Adrenal gland (tissue), 12 donors: ENCODE measurements around the gene EID2B. TPM values are rescaled to one million over a fixed set of nuclear protein-coding genes. Genes with fewer than 3 reads are reported as not detected.
A peak's percentile ranks its signal among the peaks of the same experiment; 100 is the strongest.

Source experiments
- DNase-seq, 7 donors: peaks; one replicate each; pipeline ENCODE4 v3.0.0-alpha.2; 2019 to 2020
- H3K27ac ChIP-seq, 5 donors: fragments of 200-600 bp; sonication (generic) in 4 of 5; 1 replicate in 3 of 5; 2 replicates in 2 of 5; pipeline versions ENCODE4 v1.5.1 to v1.8.0; 2016 to 2020; ENCODE audit warnings: mild to moderate bottlenecking in 1 of 5
- H3K27me3 ChIP-seq: fragments of 200-600 bp; 2 replicates; pipeline ENCODE4 v1.8.0; 2021
- H3K36me3 ChIP-seq, 2 donors: fragments of 200-600 bp; replicated peaks in 1 of 2; 1 replicate in 1 of 2; 2 replicates in 1 of 2; pipeline versions ENCODE4 v1.5.1 to v1.8.0; 2018 to 2022
- H3K4me1 ChIP-seq, 2 donors: fragments of 200-600 bp; replicated peaks in 1 of 2; 1 replicate in 1 of 2; 2 replicates in 1 of 2; pipeline versions ENCODE4 v1.5.1 to v1.8.0; 2018 to 2021
- H3K4me3 ChIP-seq, 4 donors: fragments of 200-600 bp; sonication (generic) in 3 of 4; one replicate each; pipeline ENCODE4 v1.5.1; 2016 to 2018
- H3K9me3 ChIP-seq, 3 donors: fragments of 200-600 bp; sonication (generic) in 1 of 3; replicated peaks in 1 of 3; 1 replicate in 2 of 3; 2 replicates in 1 of 3; pipeline versions ENCODE4 v1.5.1 to v1.8.0; 2016 to 2021
- CTCF ChIP-seq, 6 experiments: fragments of 450-650 bp in 4 of 6; fragments of 200-600 bp in 2 of 6; sonication (generic) in 1 of 6; IDR thresholded peaks; 1 replicate in 5 of 6; 2 replicates in 1 of 6; pipeline versions ENCODE4 v1.5.1 to v1.8.0; 2016 to 2021; ENCODE audit warnings: antibody characterized with exemption in 6 of 6, mild to moderate bottlenecking in 2 of 6, moderate library complexity in 1 of 6
- POLR2A ChIP-seq, 2 donors: fragments of 450-650 bp; IDR thresholded peaks; one replicate each; pipeline ENCODE4 v1.6.1; 2017; ENCODE audit warnings: antibody characterized with exemption in 2 of 2, mild to moderate bottlenecking in 2 of 2, moderate library complexity in 1 of 2
- WGBS, 4 donors: extraction: QIAGEN DNeasy Blood & Tissue Kit in 2 of 4; methylation state at CpG; one replicate each; pipeline versions ENCODE4 v1.1.5 to v1.1.7; 2013 to 2017; 5-methylcytosine and 5-hydroxymethylcytosine counted together
- intact Hi-C, 2 donors: fragments of 100-400 bp; cut with DNase I; formaldehyde crosslinking; loops; one replicate each; pipeline versions ENCODE4 v1.14.1 to v1.15.0; 2022 to 2023
- polyA plus RNA-seq, 3 donors: library from polyadenylated mRNA; stranded (reverse); fragments of 200-250 nt in 2 of 3; fragments of 350-450 nt in 1 of 3; fragmentation: Illumina TruSeq in 1 of 3; extraction: RNeasy Lipid Tissue Mini Kit (QIAGEN cat#74804) in 1 of 3; gene quantifications; one replicate each; pipeline ENCODE4 v1.2.3, GENCODE V29; 2013 to 2014
- total RNA-seq, 9 donors: library from RNA; depleted of rRNA in 4 of 9; stranded (reverse); fragments of >200 nt in 4 of 9; fragments of 120-200 nt in 1 of 9; fragmentation: NEBNext Ultra II Directional in 1 of 9; extraction: Animal tissue kit (Norgen Biotek cat#: 25700) in 1 of 9; gene quantifications; one replicate each; pipeline versions ENCODE4 v1.1.0 to v1.2.4, GENCODE V29; 2013 to 2023
- donor health status: healthy with polysubstance abuse.
- donor health status: Bipolar disorder and iron deficiency.
- donor health status: DM: yes; HTN: yes; CAD: no.
- donor health status: DM: no; HTN: no; CAD: no.
- donor health status: DM: no; HTN: no; CAD: no.
- donor health status: DM: yes; HTN: yes; CAD: no.

The EID2B gene
- total and polyA plus RNA-seq, 12 donors: 1.6 to 6.7 (median 3.8) TPM

GRCh38 chr19:39555883-39556282 is 23.2 kb upstream of the EID2B start:
- Histone ChIP-seq H3K4me3 (no peak overlapping the region), H3K27ac (no peak overlapping the region), H3K4me1 (no peaks in the 10 kb centered on the region), H3K27me3 (no peaks in the 10 kb centered on the region), H3K36me3 (no peaks in the 10 kb centered on the region), H3K9me3 (no peaks in the 10 kb centered on the region)
- peak in 1 of 7 donors; percentile 16 for DNase-seq
- 50 to 73% (median 59%) methylated on average over 1 of the region's 1 CpG for WGBS, 4 donors
- intact Hi-C loops: no loop called here
- TF ChIP-seq CTCF (IDR thresholded peaks at IDR 0.05) (no peak), POLR2A (IDR thresholded peaks at IDR 0.05) (no peak)

GRCh38 chr19:39554701-39555311 is 22.2 kb upstream of the EID2B start:
- WGBS, 4 donors: 59 to 67% (median 61%) methylated on average over 4 of the region's 4 CpGs
- H3K4me1 ChIP-seq: no peaks in the 10 kb centered on the region
- no peaks in the 10 kb centered on the region for H3K36me3 ChIP-seq
- H3K27ac ChIP-seq: no peak overlapping the region
- intact Hi-C loops: loop anchor here in 1 of 2 donors (5.0 kb wide), 1 partner anchor 117 kb away; no protein-coding TSS in a partner anchor
- no peak for DNase-seq
- H3K27me3 ChIP-seq: no peaks in the 10 kb centered on the region
- TF ChIP-seq CTCF (IDR thresholded peaks at IDR 0.05): no peak
- no peaks in the 10 kb centered on the region for H3K9me3 ChIP-seq
- no peak overlapping the region for H3K4me3 ChIP-seq

GRCh38 chr19:39553082-39553652 is 20.5 kb upstream of the EID2B start:
- no peaks in the 10 kb centered on the region for H3K36me3 ChIP-seq
- no peaks in the 10 kb centered on the region for H3K27me3 ChIP-seq
- H3K4me3 ChIP-seq: no peak overlapping the region
- intact Hi-C loops: loop anchor here in 1 of 2 donors (5.0 kb wide), 1 partner anchor 119 kb away; no protein-coding TSS in a partner anchor
- no peaks in the 10 kb centered on the region for H3K4me1 ChIP-seq
- H3K27ac ChIP-seq: no peak overlapping the region
- TF ChIP-seq CTCF (IDR thresholded peaks at IDR 0.05) (no peak), POLR2A (IDR thresholded peaks at IDR 0.05) (no peak)
- no peak for DNase-seq
- 52 to 71% (median 53%) methylated on average over 5 to 7 of the region's 7 CpGs for WGBS, 4 donors
- H3K9me3 ChIP-seq: no peaks in the 10 kb centered on the region

GRCh38 chr19:39550197-39550596 is 17.5 kb upstream of the EID2B start:
- Histone ChIP-seq H3K27ac (no peak overlapping the region), H3K4me1 (no peaks in the 10 kb centered on the region), H3K9me3 (no peaks in the 10 kb centered on the region), H3K36me3 (no peaks in the 10 kb centered on the region), H3K4me3 (no peak overlapping the region), H3K27me3 (no peaks in the 10 kb centered on the region)
- no peak for TF ChIP-seq POLR2A (IDR thresholded peaks at IDR 0.05)
- TF ChIP-seq CTCF (IDR thresholded peaks at IDR 0.05): no peak
- intact Hi-C loops: loop anchor here (2.0 to 5.0 kb wide), 2 partner anchors 122 to 123 kb away; no protein-coding TSS in a partner anchor
- DNase-seq: no peak
- 63 to 79% (median 70%) methylated on average over 5 of the region's 5 CpGs for WGBS, 4 donors
